OCI-LY3 (cell line): Measurements from ENCODE around the gene HNRNPUL1.

Source experiments
- EZH2phosphoT487 ChIP-seq: fragments of 200-600 bp; shearing (Covaris generic); IDR thresholded peaks from 2 replicates; pipeline ENCODE4 v1.6.1; 2018; ENCODE audit warnings: antibody characterized with exemption, mixed run types, low read depth
- TF ChIP-seq, protein P1 (sequence below): fragments of 200-600, 300-600 bp; sonication (generic); IDR thresholded peaks from 2 replicates; pipeline ENCODE4 v1.5.1; 2014; ENCODE audit warnings: antibody characterized with exemption, low read length, low read depth

DNA sequence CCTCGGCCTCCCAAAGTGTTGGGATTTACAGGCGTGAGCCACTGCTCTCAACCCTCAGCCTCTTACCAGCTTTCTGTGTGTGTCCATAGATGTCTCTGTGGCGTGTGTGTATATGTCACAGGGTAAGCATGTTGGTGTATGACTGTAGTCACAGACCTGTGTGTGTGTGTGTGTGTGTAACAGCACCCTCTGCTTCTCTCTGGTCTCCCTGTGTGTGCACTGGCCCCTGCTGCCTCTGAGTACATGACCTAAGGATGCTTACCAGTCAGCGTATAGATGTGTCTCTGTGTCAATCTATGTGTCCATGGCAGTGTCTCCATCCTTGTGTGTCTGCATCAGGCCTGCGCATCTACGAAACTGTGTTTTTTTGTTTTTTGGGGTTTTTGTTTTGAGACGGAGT is 39.5 kb upstream of the HNRNPUL1 start:
- TF ChIP-seq, protein P1, sequence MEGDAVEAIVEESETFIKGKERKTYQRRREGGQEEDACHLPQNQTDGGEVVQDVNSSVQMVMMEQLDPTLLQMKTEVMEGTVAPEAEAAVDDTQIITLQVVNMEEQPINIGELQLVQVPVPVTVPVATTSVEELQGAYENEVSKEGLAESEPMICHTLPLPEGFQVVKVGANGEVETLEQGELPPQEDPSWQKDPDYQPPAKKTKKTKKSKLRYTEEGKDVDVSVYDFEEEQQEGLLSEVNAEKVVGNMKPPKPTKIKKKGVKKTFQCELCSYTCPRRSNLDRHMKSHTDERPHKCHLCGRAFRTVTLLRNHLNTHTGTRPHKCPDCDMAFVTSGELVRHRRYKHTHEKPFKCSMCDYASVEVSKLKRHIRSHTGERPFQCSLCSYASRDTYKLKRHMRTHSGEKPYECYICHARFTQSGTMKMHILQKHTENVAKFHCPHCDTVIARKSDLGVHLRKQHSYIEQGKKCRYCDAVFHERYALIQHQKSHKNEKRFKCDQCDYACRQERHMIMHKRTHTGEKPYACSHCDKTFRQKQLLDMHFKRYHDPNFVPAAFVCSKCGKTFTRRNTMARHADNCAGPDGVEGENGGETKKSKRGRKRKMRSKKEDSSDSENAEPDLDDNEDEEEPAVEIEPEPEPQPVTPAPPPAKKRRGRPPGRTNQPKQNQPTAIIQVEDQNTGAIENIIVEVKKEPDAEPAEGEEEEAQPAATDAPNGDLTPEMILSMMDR: no peak
- no peak for TF ChIP-seq EZH2phosphoT487
